K562 (cell line): ENCODE data around the gene MEGF10. TPM values are rescaled to one million over a fixed set of nuclear protein-coding genes. Genes with fewer than 3 reads are reported as not detected.

Source experiments
- ATAC-seq: fragments of 200-7000 bp; cut with Tn5 transposase; 3 replicates; pipeline ENCODE4 v1.9.1; 2020; ENCODE audit warnings: moderate library complexity
- BruUV-seq: library from RNA; stranded (reverse); fragments of 400-500 nt; replicated peaks from 2 replicates; lab custom pipeline; 2021; lab: Mats Ljungman, UMichigan
- CTCF ChIA-PET: fragments of 300-600 bp; formaldehyde crosslinking; extraction: SDS; loops from one replicate; lab custom pipeline; 2021; ENCODE audit warnings: low intra/inter-chr PET ratio; lab: Yijun Ruan, JAX
- POLR2A ChIA-PET: fragments of 300-600, 350-650 bp; sonication (Branson Sonifier 250); formaldehyde crosslinking; extraction: SDS; loops from one replicate; lab custom pipeline; 2021; ENCODE audit warnings: antibody characterized with exemption, inconsistent platforms; lab: Yijun Ruan, JAX
- DNase-seq, 4 experiments: peaks; one replicate each; pipeline versions ENCODE4 v3.0.0 to v3.0.0-alpha.2; 2011 to 2018; ENCODE audit warnings: low spot score in 3 of 4, mixed read lengths in 3 of 4; ENCODE audit errors: extremely low read depth in 1 of 4
- FAIRE-seq: peaks from 2 replicates; lab custom pipeline; 2011; peaks lifted over from hg19 to GRCh38; lab: Jason Lieb, UNC
- H2AFZ ChIP-seq: 2 replicates; pipeline ENCODE4 v1.6.0; 2011; ENCODE audit warnings: low read depth, low read length, control low read depth, inconsistent platforms
- H3K27ac ChIP-seq: fragments of 200-600 bp; 3 replicates; pipeline ENCODE4 v1.8.0; 2011; ENCODE audit warnings: low read depth, mild to moderate bottlenecking, control low read depth, inconsistent platforms, low read length, moderate library complexity, mixed read lengths; ENCODE audit errors: extremely low read depth
- H3K27me3 ChIP-seq, 2 experiments: fragments of 300-600 bp in 1 of 2; 2 replicates in 1 of 2; 3 replicates in 1 of 2; pipeline versions ENCODE4 v1.6.0 to v1.8.0; 2011; ENCODE audit warnings: inconsistent platforms in 2 of 2, low read length in 2 of 2, mild to moderate bottlenecking in 1 of 2, mixed read lengths in 1 of 2, moderate library complexity in 1 of 2; ENCODE audit not compliant: control insufficient read depth in 2 of 2, insufficient read depth in 2 of 2
- H3K36me3 ChIP-seq: fragments of 300-600 bp; 3 replicates; pipeline ENCODE4 v1.8.0; 2011; ENCODE audit warnings: mild to moderate bottlenecking, low read length, inconsistent platforms; ENCODE audit not compliant: control insufficient read depth, insufficient read depth
- H3K4me1 ChIP-seq, 2 experiments: fragments of 200-600 bp in 1 of 2; replicated peaks in 1 of 2; 2 replicates in 1 of 2; 3 replicates in 1 of 2; pipeline versions ENCODE4 v1.5.1 to v1.8.0; 2011; ENCODE audit warnings: inconsistent platforms in 2 of 2, low read length in 2 of 2, mild to moderate bottlenecking in 1 of 2, mixed read lengths in 1 of 2, moderate library complexity in 1 of 2; ENCODE audit not compliant: control insufficient read depth in 2 of 2, insufficient read depth in 2 of 2
- H3K4me2 ChIP-seq: 2 replicates; pipeline ENCODE4 v1.6.1; 2011; ENCODE audit warnings: low read length, control low read depth, inconsistent platforms, mixed read lengths; ENCODE audit not compliant: insufficient read depth
- H3K4me3 ChIP-seq: fragments of 200-600 bp; sonication (generic), shearing (Covaris generic); 2 replicates; pipeline ENCODE4 v1.5.1; 2016; ENCODE audit warnings: control low read depth, inconsistent platforms
- H3K79me2 ChIP-seq: fragments of 200-600 bp; 3 replicates; pipeline ENCODE4 v1.8.0; 2011; ENCODE audit warnings: low read length, inconsistent platforms; ENCODE audit not compliant: control insufficient read depth, insufficient read depth
- H3K9ac ChIP-seq, 2 experiments: 2 replicates each; pipeline versions ENCODE4 v1.6.0 to v1.6.1; 2011; ENCODE audit warnings: low read depth in 2 of 2, low read length in 2 of 2, control low read depth in 1 of 2, inconsistent platforms in 1 of 2, mild to moderate bottlenecking in 1 of 2, mixed read lengths in 1 of 2; ENCODE audit not compliant: insufficient read depth in 1 of 2
- H3K9me1 ChIP-seq: one replicate; pipeline ENCODE4 v1.6.0; 2011; ENCODE audit warnings: inconsistent platforms, mild to moderate bottlenecking, low read length, moderate library complexity; ENCODE audit not compliant: control insufficient read depth, insufficient read depth
- H3K9me3 ChIP-seq: replicated peaks from 2 replicates; pipeline ENCODE4 v1.5.1; 2011; ENCODE audit warnings: low read depth, low read length, inconsistent platforms; ENCODE audit not compliant: control insufficient read depth, insufficient read depth
- H4K20me1 ChIP-seq: replicated peaks from 2 replicates; pipeline ENCODE4 v1.6.1; 2011; ENCODE audit warnings: low read length, inconsistent platforms, mixed read lengths; ENCODE audit not compliant: control insufficient read depth, insufficient read depth
- BRD4 ChIP-seq: fragments of 200-600 bp; sonication (generic); IDR thresholded peaks from 2 replicates; pipeline ENCODE4 v1.6.1; 2017; ENCODE audit warnings: inconsistent platforms
- HDAC2 ChIP-seq: fragments of 450-650 bp; IDR thresholded peaks from 2 replicates; pipeline ENCODE4 v1.6.1; 2016; ENCODE audit warnings: mild to moderate bottlenecking
- PHF8 ChIP-seq: fragments of 200-600 bp; sonication (generic); IDR thresholded peaks from 2 replicates; pipeline ENCODE4 v1.6.1; 2012; ENCODE audit warnings: mixed run types, mild to moderate bottlenecking, inconsistent platforms, low read length, moderate library complexity, borderline replicate concordance
- TFE3 ChIP-seq: fragments of 450-650 bp; formaldehyde crosslinking; IDR thresholded peaks from 2 replicates; pipeline ENCODE4 v1.4.0; 2020; ENCODE audit warnings: mild to moderate bottlenecking, mixed read lengths
- TGIF2 ChIP-seq: sonication (generic); formaldehyde crosslinking; IDR thresholded peaks from 2 replicates; pipeline ENCODE4 v1.8.1; 2022; ENCODE audit warnings: mild to moderate bottlenecking, missing genetic modification reagents, moderate library complexity
- TSC22D4 ChIP-seq: fragments of 450-650 bp; IDR thresholded peaks from 2 replicates; pipeline ENCODE4 v1.6.1; 2016; ENCODE audit warnings: missing genetic modification characterization, missing biosample characterization, control low read depth
- XRCC3 ChIP-seq: fragments of 450-650 bp; IDR thresholded peaks from 2 replicates; pipeline ENCODE4 v1.6.1; 2017; ENCODE audit warnings: mild to moderate bottlenecking, moderate library complexity
- ZNF511 ChIP-seq: sonication (generic); formaldehyde crosslinking; IDR thresholded peaks from 2 replicates; pipeline ENCODE4 v1.8.0; 2022; ENCODE audit warnings: mild to moderate bottlenecking, missing genetic modification reagents
- ZNF778 ChIP-seq: fragments of 450-650 bp; formaldehyde crosslinking; IDR thresholded peaks from 2 replicates; pipeline ENCODE4 v1.4.0; 2020; ENCODE audit warnings: mild to moderate bottlenecking, moderate library complexity
- ZZZ3 ChIP-seq: fragments of 450-650 bp; IDR thresholded peaks from 2 replicates; pipeline ENCODE4 v1.6.1; 2016; ENCODE audit warnings: antibody characterized with exemption, mild to moderate bottlenecking, moderate library complexity
- WGBS: fragments of 100-300 bp; shearing (Covaris generic); methylation state at CpG from one replicate; pipeline ENCODE4 v1.1.6; 2016; ENCODE audit warnings: low coverage, mixed read lengths; ENCODE audit not compliant: insufficient coverage; ENCODE audit errors: missing lambda C conversion rate; 5-methylcytosine and 5-hydroxymethylcytosine counted together
- in situ Hi-C: fragments of 300-500 bp; cut with MboI; formaldehyde crosslinking; loops from 4 replicates; pipeline ENCODE4 v1.15.0; 2018; ENCODE audit warnings: inconsistent platforms, mixed read lengths
- intact Hi-C: fragments of 100-400 bp; cut with micrococcal nuclease; formaldehyde crosslinking; loops from 2 replicates; pipeline ENCODE4 v1.14.2; 2022
- polyA plus RNA-seq, 8 experiments: library from polyadenylated mRNA; depleted of rRNA in 4 of 8; stranded (reverse) in 5 of 8; unstranded in 3 of 8; fragments of >200 nt; fragmentation: Nextera tagmentation in 2 of 8; fragmentation: Illumina TruSeq in 1 of 8; extraction: Ambion mirVana in 2 of 8; extraction: Trizol in 1 of 8; gene quantifications; 2 replicates each; pipeline versions ENCODE4 v1.2.1 to v1.2.3, GENCODE V29; 2011 to 2014; ENCODE audit warnings: inconsistent platforms in 1 of 8, missing spikeins in 1 of 8
- total RNA-seq, 7 experiments: library from RNA; depleted of rRNA in 6 of 7; stranded (reverse); fragments of >200 nt in 6 of 7; fragmentation: Illumina TruSeq in 2 of 7; extraction: Trizol in 2 of 7; gene quantifications; 2 replicates each; pipeline versions ENCODE4 v1.2.1 to v1.2.3, GENCODE V29; 2011 to 2021; ENCODE audit warnings: low replicate concordance in 1 of 7

Gene MEGF10
- total and polyA plus RNA-seq, 9 of the 15 experiments (the other 6 are each of a cell fraction or from before 2014, with no cell fraction given) = 0.07 TPM; not detected in 8

GRCh38 chr5:127303404-127303803 is 12.8 kb downstream of the MEGF10 start:
- Histone ChIP-seq H3K79me2 (no peaks in the 10 kb centered on the region), H3K36me3 (no peaks in the 10 kb centered on the region), H3K4me1 (no peaks in the 10 kb centered on the region), H3K4me3 (no peak overlapping the region), H3K27ac (no peak overlapping the region), H3K9ac (no peak overlapping the region), H3K27me3 (0 out of 5 replicates have a peak, but pooled peaks cover 0 to 3% of the 10 kb centered on the region in 2 experiments), H3K9me1 (no peaks in the 10 kb centered on the region), H3K4me2 (no peak overlapping the region), H2AFZ (no peak overlapping the region), H4K20me1 (no peaks in the 10 kb centered on the region), H3K9me3 (no peaks in the 10 kb centered on the region)
- DNase-seq (no peak), ATAC-seq (no peak), FAIRE-seq (no peak)
- no TSS peak for BruUV-seq
- TF ChIP-seq TFE3 = no peak
- TF ChIP-seq XRCC3 = no peak
- TF ChIP-seq TSC22D4 = no peak
- TF ChIP-seq BRD4 = no peak
- no peak for TF ChIP-seq ZNF778
- no peak for TF ChIP-seq HDAC2
- no peak for TF ChIP-seq ZNF511 (CRISPR knock-in tag)
- TF ChIP-seq PHF8 = no peak
- no peak for TF ChIP-seq TGIF2 (CRISPR knock-in tag)
- TF ChIP-seq ZZZ3 = no peak
- CTCF ChIA-PET = interaction anchor here (0.5 to 0.6 kb wide), 2 partner anchors 174 to 449 kb away, joined by 3 to 4 read pairs; no protein-coding TSS in a partner anchor
- POLR2A ChIA-PET = interaction anchor here (0.5 to 0.7 kb wide), 2 partner anchors 214 to 507 kb away, joined by 3 read pairs; partner anchors contain the start of gene PRRC1
- WGBS = 0% methylated on average over 1 of the region's 1 CpG
- intact Hi-C loops = no loop called here
- in situ Hi-C loops = loop anchor here (25.0 kb wide), 2 partner anchors 666 to 966 kb away; a partner anchor contains a TSS
